T-helper 1 cell treated with Interleukin-12 subunit alpha and Interleukin-12 subunit beta and Interleukin-4 antibody, amounts not matched to agents 30 μg/mL and 1 μg/mL, for 36 hours (primary cell): ENCODE results near the gene ZNF740.
A peak's percentile ranks its signal among the peaks of the same experiment; 100 is the strongest.
"Not testable (repeated sequence)": the region's sequence is repeated elsewhere in the genome, so short reads cannot be mapped to it uniquely, and the experiment has no call there.

Experiments
- H3K27ac Mint-ChIP-seq: one replicate; pipeline ENCODE4 v1.8.0; 2021; ENCODE audit warnings: mild to moderate bottlenecking, mixed read lengths
- H3K27me3 Mint-ChIP-seq: one replicate; pipeline ENCODE4 v1.8.0; 2021; ENCODE audit warnings: low read depth, mixed read lengths
- H3K36me3 Mint-ChIP-seq: one replicate; pipeline ENCODE4 v1.8.0; 2021; ENCODE audit warnings: low read depth, mixed read lengths
- H3K4me1 Mint-ChIP-seq: one replicate; pipeline ENCODE4 v1.8.0; 2021; ENCODE audit warnings: low read depth, mixed read lengths
- H3K4me3 Mint-ChIP-seq: one replicate; pipeline ENCODE4 v1.8.0; 2021; ENCODE audit warnings: mild to moderate bottlenecking, moderate library complexity, mixed read lengths
- H3K9me3 Mint-ChIP-seq: one replicate; pipeline ENCODE4 v1.8.0; 2021; ENCODE audit warnings: mixed read lengths

Gene ZNF740

GRCh38 chr12:53196486-53196885, 16.0 kb downstream of the ZNF740 start:
- Mint-ChIP-seq H3K27me3 (no peaks in the 10 kb centered on the region), H3K4me3 (peak overlapping the region; percentile 28), H3K9me3 (no peaks in the 10 kb centered on the region), H3K36me3 (peaks cover 80% of the 10 kb centered on the region), H3K27ac (peak overlapping the region; percentile 62), H3K4me1 (peaks cover 51% of the 10 kb centered on the region)

DNA sequence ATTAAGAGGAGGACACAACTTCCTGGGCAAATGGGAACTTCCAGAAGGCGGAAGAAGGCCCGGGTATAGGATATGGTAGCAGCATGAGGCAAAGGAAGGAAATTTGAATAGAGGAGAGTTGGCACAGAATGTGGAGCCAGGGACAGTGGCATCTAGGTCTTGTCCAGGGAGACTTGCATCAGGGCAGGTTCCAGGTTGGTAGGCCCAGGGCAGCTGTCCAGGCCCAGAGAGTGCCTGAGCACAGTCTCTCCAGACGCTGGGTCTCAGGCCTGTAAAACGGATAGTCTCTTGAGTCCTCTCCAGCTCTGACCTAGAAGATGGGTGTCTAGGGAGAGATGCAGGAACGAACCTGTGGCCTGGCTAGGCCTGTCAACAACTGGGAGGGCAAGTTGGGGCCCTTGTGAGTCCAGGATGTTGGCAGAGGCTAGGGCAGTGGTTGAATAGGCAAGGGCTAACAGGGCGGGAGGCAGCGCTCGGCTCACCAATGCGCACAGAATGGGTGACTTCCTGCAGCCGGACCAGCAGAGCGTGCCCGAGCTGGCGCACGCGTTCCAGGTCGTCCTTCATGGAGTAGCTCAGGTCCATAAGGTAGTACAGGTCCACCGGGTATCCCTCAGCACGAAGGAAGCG, 16.6 kb downstream of the ZNF740 start:
- peaks cover 50% of the 10 kb centered on the region for H3K4me1 Mint-ChIP-seq
- H3K9me3 Mint-ChIP-seq, result no peaks in the 10 kb centered on the region
- H3K36me3 Mint-ChIP-seq, result peaks cover 74% of the 10 kb centered on the region
- H3K27ac Mint-ChIP-seq, result peak overlapping the region; percentile 62
- H3K4me3 Mint-ChIP-seq, result peak overlapping the region; percentile 55
- H3K27me3 Mint-ChIP-seq, result no peaks in the 10 kb centered on the region

GRCh38 chr12:53198486-53199110, 18.1 kb downstream of the ZNF740 start:
- Mint-ChIP-seq H3K27ac (peak overlapping the region; percentile 71), H3K36me3 (peaks cover 65% of the 10 kb centered on the region)

GRCh38 chr12:53199700-53200099, 19.2 kb downstream of the ZNF740 start:
- peak overlapping the region; percentile 67 for H3K4me3 Mint-ChIP-seq
- H3K27ac Mint-ChIP-seq, result peak overlapping the region; percentile 41
- H3K27me3 Mint-ChIP-seq, result no peaks in the 10 kb centered on the region

More at GRCh38 chr12:53198486-53199110, 18.1 kb downstream of the ZNF740 start:
- H3K27me3 Mint-ChIP-seq, result no peaks in the 10 kb centered on the region
- H3K9me3 Mint-ChIP-seq, result no peaks in the 10 kb centered on the region
- peaks cover 50% of the 10 kb centered on the region for H3K4me1 Mint-ChIP-seq
- H3K4me3 Mint-ChIP-seq, result peak overlapping the region; percentile 70

DNA sequence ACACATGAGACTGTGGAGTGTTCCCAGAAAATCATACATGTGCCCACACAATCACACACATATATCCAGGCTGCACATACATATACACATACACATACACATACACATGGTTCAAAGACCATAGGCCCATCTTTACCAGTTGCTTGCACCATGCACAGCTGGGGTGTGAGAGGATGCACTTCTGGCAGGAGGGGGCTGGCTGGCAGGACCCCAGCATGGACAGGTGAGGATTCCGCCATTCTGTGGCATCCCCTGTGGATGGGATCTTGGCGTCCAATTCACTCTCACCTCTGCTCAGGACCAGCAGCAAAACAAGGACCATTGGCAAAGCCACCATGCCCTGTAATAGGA, 19.6 kb downstream of the ZNF740 start:
- Mint-ChIP-seq H3K4me1 (peaks cover 56% of the 10 kb centered on the region), H3K9me3 (no peaks in the 10 kb centered on the region), H3K36me3 (peaks cover 58% of the 10 kb centered on the region), H3K4me3 (peak overlapping the region; percentile 67), H3K27me3 (no peaks in the 10 kb centered on the region), H3K27ac (peak overlapping the region; percentile 79)

More at GRCh38 chr12:53199700-53200099, 19.2 kb downstream of the ZNF740 start:
- Mint-ChIP-seq H3K36me3 (peaks cover 62% of the 10 kb centered on the region), H3K4me1 (peaks cover 55% of the 10 kb centered on the region), H3K9me3 (no peaks in the 10 kb centered on the region)

- no peaks in the 10 kb centered on the region for H3K27me3 Mint-ChIP-seq
- no peaks in the 10 kb centered on the region for H3K9me3 Mint-ChIP-seq
- H3K27ac Mint-ChIP-seq, result peak overlapping the region; percentile 79
- peaks cover 59% of the 10 kb centered on the region for H3K4me1 Mint-ChIP-seq
- peak overlapping the region; percentile 70 for H3K4me3 Mint-ChIP-seq
- peaks cover 56% of the 10 kb centered on the region for H3K36me3 Mint-ChIP-seq
Measured at GRCh38 chr12:53200458-53201176, 20.1 kb downstream of the ZNF740 start.

- no peaks in the 10 kb centered on the region for H3K27me3 Mint-ChIP-seq
- H3K27ac Mint-ChIP-seq, result peak overlapping the region; percentile 79
- H3K4me3 Mint-ChIP-seq, result peak overlapping the region; percentile 70
- H3K9me3 Mint-ChIP-seq, result no peaks in the 10 kb centered on the region
- peaks cover 56% of the 10 kb centered on the region for H3K36me3 Mint-ChIP-seq
- H3K4me1 Mint-ChIP-seq, result peaks cover 60% of the 10 kb centered on the region
Measured at GRCh38 chr12:53201177-53201541, 20.6 kb downstream of the ZNF740 start.

DNA sequence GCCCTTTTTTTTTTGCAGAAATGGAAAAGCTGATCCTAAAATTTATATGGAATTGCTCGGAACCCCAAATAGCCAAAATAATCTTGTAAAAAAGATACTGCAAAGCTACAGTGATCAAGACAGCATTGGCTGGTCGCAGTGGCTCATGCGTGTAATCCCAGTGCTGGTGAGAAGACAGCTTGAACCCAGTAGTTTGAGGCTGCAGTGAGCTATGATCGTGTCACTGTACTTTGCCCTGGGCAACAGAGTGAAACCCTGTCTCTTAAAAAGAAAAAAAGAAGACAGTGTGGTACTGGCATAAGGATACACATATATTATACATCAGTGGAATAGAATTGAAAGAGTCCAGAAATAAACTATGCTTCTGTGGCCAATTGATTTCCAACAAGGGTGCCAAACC, 21.1 kb downstream of the ZNF740 start:
- Mint-ChIP-seq H3K27ac (no peak overlapping the region), H3K4me3 (no peak overlapping the region), H3K9me3 (no peaks in the 10 kb centered on the region), H3K4me1 (peaks cover 59% of the 10 kb centered on the region), H3K27me3 (no peaks in the 10 kb centered on the region), H3K36me3 (peaks cover 52% of the 10 kb centered on the region)

DNA sequence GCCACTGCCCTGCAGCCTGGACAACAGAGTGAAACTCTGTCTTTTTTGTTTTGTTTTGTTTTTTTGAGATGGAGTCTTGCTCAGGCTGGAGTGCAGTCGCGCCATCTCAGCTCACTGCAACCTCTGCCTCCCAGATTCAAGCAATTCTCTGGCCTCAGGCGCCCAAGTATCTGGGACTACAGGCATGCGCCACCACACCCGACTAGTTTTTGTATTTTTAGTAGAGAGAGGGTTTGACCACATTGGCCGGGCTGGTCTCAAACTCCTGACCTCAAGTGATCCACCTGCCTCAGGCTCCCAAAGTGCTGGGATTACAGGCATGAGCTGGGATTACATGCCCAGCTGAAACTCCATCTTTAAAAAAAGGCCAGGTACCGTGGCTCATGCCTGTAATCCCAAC, 21.8 kb downstream of the ZNF740 start:
- H3K27ac Mint-ChIP-seq, H3K9me3 Mint-ChIP-seq, H3K27me3 Mint-ChIP-seq, H3K4me3 Mint-ChIP-seq: not testable (repeated sequence)
- H3K4me1 Mint-ChIP-seq, result peaks cover 58% of the 10 kb centered on the region
- H3K36me3 Mint-ChIP-seq, result peaks cover 50% of the 10 kb centered on the region

DNA sequence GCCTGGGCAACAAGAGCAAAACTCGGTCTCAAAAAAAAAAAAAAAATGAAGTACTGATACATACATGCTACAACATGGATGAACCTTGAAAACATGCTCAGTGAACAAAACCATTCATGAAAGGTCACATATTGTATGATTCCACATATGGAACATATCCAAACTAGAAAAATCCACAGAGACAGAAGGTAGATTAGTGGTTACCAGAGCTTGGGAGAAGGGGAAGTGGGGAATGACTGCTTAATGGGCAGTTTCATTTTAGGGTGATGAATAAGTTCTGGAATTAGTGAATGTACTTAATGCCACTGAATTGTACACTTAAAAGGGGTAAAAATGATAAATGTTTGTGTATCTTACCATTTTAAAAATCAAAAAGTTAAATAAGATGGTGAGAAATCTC, 23.8 kb downstream of the ZNF740 start:
- H3K9me3 Mint-ChIP-seq, result no peaks in the 10 kb centered on the region
- no peak overlapping the region for H3K27ac Mint-ChIP-seq
- peaks cover 45% of the 10 kb centered on the region for H3K36me3 Mint-ChIP-seq
- peaks cover 59% of the 10 kb centered on the region for H3K4me1 Mint-ChIP-seq
- peak overlapping the region; percentile 30 for H3K4me3 Mint-ChIP-seq
- H3K27me3 Mint-ChIP-seq, result no peaks in the 10 kb centered on the region

DNA sequence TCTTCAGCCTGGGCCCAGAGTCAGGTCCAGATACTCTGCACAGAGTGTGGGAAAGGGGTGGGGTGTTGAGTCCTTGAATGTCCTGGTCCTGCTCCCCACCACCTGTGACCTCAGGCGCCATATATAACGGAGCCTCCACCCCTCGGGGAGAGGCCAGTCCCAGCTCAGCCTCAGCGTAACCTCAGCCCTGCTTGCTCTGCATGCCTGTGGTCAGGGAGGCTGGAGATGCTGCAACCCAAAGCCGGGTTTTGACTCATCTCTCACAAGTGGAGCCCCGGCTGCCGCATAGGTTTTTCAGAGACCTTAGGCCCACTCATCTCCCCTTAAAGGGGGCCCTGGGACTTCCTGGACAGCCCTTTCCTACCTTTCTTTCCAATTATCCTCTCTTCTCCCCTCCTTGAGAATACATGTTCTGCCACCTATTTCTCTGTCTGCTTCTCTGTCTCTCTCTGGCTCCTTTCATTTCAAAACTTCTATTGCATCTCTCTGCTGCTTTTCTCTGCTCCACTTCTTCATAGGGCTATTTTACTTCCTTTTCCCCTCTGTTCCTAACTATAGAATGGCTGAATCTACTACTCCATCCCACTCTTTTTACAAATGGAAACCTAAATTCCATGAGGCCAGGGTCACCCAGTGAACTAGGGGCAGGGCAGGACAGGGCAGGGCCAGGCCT, 25.4 kb downstream of the ZNF740 start:
- peak overlapping the region; percentile 77 for H3K27ac Mint-ChIP-seq
- no peaks in the 10 kb centered on the region for H3K27me3 Mint-ChIP-seq
- peaks cover 34% of the 10 kb centered on the region for H3K36me3 Mint-ChIP-seq
- H3K9me3 Mint-ChIP-seq, result no peaks in the 10 kb centered on the region
- H3K4me3 Mint-ChIP-seq, result peak overlapping the region; percentile 85
- H3K4me1 Mint-ChIP-seq, result peaks cover 50% of the 10 kb centered on the region

- peaks cover 37% of the 10 kb centered on the region for H3K36me3 Mint-ChIP-seq
- no peaks in the 10 kb centered on the region for H3K27me3 Mint-ChIP-seq
- no peaks in the 10 kb centered on the region for H3K9me3 Mint-ChIP-seq
- peak within 1 kb of the TSS; percentile 85 for H3K4me3 Mint-ChIP-seq
- H3K4me1 Mint-ChIP-seq, result peaks cover 49% of the 10 kb centered on the region
- peak within 1 kb of the TSS; percentile 89 for H3K27ac Mint-ChIP-seq
Measured at GRCh38 chr12:53207042-53207441, 26.5 kb downstream of the ZNF740 start, which contains the start of gene ITGB7. Gene ITGB7 (minus strand): TSS chr12:53207251. CDS start chr12:53200443, 6,808 bp downstream.

- Mint-ChIP-seq H3K4me1 (peaks cover 52% of the 10 kb centered on the region), H3K4me3 (peak overlapping the region; percentile 84), H3K27ac (peak overlapping the region; percentile 89), H3K9me3 (no peaks in the 10 kb centered on the region), H3K36me3 (peaks cover 45% of the 10 kb centered on the region), H3K27me3 (no peaks in the 10 kb centered on the region)
Measured at GRCh38 chr12:53208435-53208834, 27.9 kb downstream of the ZNF740 start.

DNA sequence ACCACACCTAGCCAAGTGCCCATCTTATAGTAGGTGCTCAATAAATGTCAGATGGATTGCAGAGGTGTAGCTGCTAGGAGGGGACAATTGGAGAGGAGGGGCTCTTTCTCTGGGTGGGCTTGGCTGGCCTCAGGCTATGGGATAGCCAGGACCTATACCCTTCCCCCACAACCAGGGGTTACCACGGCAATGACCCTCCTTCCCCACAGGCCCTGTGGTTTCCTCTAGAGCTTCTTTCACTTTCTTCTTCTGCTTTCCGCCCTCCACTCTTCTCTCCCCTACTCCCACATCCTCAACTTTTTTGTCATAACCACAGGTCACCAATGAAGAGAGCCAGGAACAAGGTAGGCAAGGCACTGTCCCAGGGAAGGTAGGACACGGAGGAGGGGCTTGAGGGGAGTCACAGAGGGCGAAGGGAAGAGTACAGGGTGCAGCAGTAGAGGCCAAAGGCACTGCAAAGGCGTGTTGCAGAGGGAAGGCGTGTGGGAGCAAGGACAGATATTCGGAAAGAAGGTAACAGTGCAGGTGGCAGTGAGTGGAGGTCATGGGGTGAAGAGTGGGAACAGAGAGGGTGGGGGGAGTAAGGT, 28.4 kb downstream of the ZNF740 start:
- no peaks in the 10 kb centered on the region for H3K9me3 Mint-ChIP-seq
- peaks cover 46% of the 10 kb centered on the region for H3K36me3 Mint-ChIP-seq
- H3K4me3 Mint-ChIP-seq, result peak overlapping the region; percentile 84
- H3K27me3 Mint-ChIP-seq, result no peaks in the 10 kb centered on the region
- peak overlapping the region; percentile 89 for H3K27ac Mint-ChIP-seq
- peaks cover 54% of the 10 kb centered on the region for H3K4me1 Mint-ChIP-seq
